Measurements from ENCODE around the gene KTN1. TPM values are rescaled to one million over a fixed set of nuclear protein-coding genes. Genes with fewer than 3 reads are reported as not detected.

KTN1 gene
- total RNA-seq, 2 experiments from 2014 or later: 85.8 to 93.3 TPM

DNA sequence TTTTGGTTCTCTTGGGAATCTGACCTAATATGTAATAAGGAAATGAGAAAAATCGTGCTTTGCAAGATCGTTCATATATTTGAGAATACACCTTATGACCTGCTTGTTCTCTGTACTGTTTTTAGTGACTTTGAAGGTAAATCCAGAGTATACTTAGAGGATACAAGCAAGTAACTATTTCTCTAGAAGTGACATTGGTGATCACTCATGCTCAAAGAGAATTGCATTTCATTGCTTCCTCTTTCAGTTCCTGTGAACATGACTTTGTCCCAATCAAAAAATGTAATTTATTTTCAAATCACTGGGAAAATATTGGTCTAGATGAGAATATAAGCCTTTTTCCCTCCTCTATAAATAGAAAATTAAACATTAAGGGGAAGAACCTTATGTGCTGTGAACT, 2.7 kb downstream of the KTN1 start:
- Mint-ChIP-seq H3K9me3 (no peaks in the 10 kb centered on the region), H3K27me3 (no peaks in the 10 kb centered on the region), H3K4me1 (peaks cover 51% of the 10 kb centered on the region), H3K27ac (no peak overlapping the region), H3K4me3 (no peak overlapping the region), H3K36me3 (ENCODE audit: low read depth) (no peaks in the 10 kb centered on the region)
- CTCF ChIA-PET: no interaction called here
- POLR2A ChIA-PET: no interaction called here
- no peak for DNase-seq

DNA sequence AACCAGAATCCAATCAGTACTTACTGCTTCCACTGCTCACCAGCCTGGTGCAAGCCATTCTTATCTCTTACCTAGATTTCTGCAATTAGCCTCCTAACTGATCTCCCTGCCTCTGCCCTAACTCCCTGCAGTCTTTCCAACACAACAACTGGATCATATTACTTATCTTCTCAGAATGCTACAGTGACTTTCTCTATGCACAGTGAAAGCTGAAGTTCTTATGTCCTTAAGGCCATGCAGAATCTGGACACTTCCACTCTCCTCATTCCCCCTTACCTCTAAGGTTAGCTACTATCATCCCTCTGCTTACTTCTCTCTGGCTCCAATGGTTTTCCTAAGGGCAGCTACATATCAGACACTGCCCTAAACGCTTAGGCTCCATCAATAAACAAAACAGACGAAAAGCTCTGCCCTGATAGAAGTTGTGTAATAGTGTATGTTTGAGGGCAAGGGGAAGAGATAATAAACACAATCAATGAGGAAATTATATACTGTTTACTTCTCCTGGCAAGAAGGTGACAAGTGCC, 4.0 kb downstream of the KTN1 start:
- POLR2A ChIA-PET: no interaction called here
- Mint-ChIP-seq H3K9me3 (no peaks in the 10 kb centered on the region), H3K4me1 (peaks cover 43% of the 10 kb centered on the region), H3K4me3 (no peak overlapping the region), H3K36me3 (ENCODE audit: low read depth) (no peaks in the 10 kb centered on the region), H3K27ac (no peak overlapping the region), H3K27me3 (no peaks in the 10 kb centered on the region)
- CTCF ChIA-PET: interaction anchor here (1.1 to 1.3 kb wide), 2 partner anchors 10 to 93 kb away, joined by 3 read pairs; no protein-coding TSS in a partner anchor
- DNase-seq: no peak

- no peak for DNase-seq
- ChIA-PET POLR2A (no interaction called here), CTCF (no interaction called here)
- H3K27ac Mint-ChIP-seq: no peak overlapping the region
- no peaks in the 10 kb centered on the region for H3K9me3 Mint-ChIP-seq
- H3K4me1 Mint-ChIP-seq: peaks cover 41% of the 10 kb centered on the region
- no peak overlapping the region for H3K4me3 Mint-ChIP-seq
- H3K27me3 Mint-ChIP-seq: no peaks in the 10 kb centered on the region
- H3K36me3 Mint-ChIP-seq (ENCODE audit: low read depth): peaks cover 2% of the 10 kb centered on the region
These were observed 5.8 kb downstream of the KTN1 start for GRCh38 chr14:55585854-55586253.

DNA sequence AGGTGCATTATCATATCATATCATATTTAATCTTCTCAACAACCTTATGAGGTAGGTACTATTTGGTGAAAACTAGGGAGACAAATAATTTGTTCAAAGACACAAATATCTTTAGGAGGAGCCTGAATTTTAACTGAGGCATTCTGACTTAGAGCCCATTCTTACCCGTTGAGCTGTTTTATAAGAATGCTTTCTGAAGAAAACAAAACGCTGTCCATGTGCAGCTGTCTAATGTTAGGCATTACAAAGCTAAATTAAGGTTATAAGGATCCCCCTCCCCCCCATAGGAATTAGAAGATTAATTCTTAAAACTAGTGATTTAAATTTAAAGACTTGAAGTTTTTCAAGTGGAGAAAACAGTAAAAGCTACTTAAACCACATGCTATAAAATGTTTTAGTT, 6.4 kb downstream of the KTN1 start:
- Mint-ChIP-seq H3K4me1 (peaks cover 37% of the 10 kb centered on the region), H3K27ac (no peak overlapping the region), H3K36me3 (ENCODE audit: low read depth) (peaks cover 2% of the 10 kb centered on the region), H3K27me3 (no peaks in the 10 kb centered on the region), H3K4me3 (no peak overlapping the region), H3K9me3 (no peaks in the 10 kb centered on the region)
- DNase-seq: no peak
- CTCF ChIA-PET: interaction anchor here (0.6 kb wide), 1 partner anchor 27 kb away, joined by 3 read pairs; no protein-coding TSS in a partner anchor
- POLR2A ChIA-PET: no interaction called here

- POLR2A ChIA-PET: no interaction called here
These were observed 7.8 kb downstream of the KTN1 start for GRCh38 chr14:55587847-55588246.

GRCh38 chr14:55588259-55588699, 8.3 kb downstream of the KTN1 start:
- Mint-ChIP-seq H3K27ac (no peak overlapping the region), H3K9me3 (no peaks in the 10 kb centered on the region), H3K4me1 (peaks cover 35% of the 10 kb centered on the region), H3K36me3 (ENCODE audit: low read depth) (peaks cover 8% of the 10 kb centered on the region), H3K4me3 (no peak overlapping the region), H3K27me3 (no peaks in the 10 kb centered on the region)
- DNase-seq: no peak
- POLR2A ChIA-PET: no interaction called here
- CTCF ChIA-PET: no interaction called here

More at GRCh38 chr14:55587847-55588246, 7.8 kb downstream of the KTN1 start:
- peaks cover 8% of the 10 kb centered on the region for H3K36me3 Mint-ChIP-seq (ENCODE audit: low read depth)
- no peak for DNase-seq
- CTCF ChIA-PET: no interaction called here
- peaks cover 37% of the 10 kb centered on the region for H3K4me1 Mint-ChIP-seq
- H3K9me3 Mint-ChIP-seq: no peaks in the 10 kb centered on the region
- no peaks in the 10 kb centered on the region for H3K27me3 Mint-ChIP-seq
- H3K27ac Mint-ChIP-seq: no peak overlapping the region
- no peak overlapping the region for H3K4me3 Mint-ChIP-seq

- Mint-ChIP-seq H3K9me3 (no peaks in the 10 kb centered on the region), H3K27me3 (no peaks in the 10 kb centered on the region), H3K4me3 (no peak overlapping the region), H3K36me3 (ENCODE audit: low read depth) (peaks cover 9% of the 10 kb centered on the region), H3K4me1 (peaks cover 37% of the 10 kb centered on the region), H3K27ac (no peak overlapping the region)
- ChIA-PET POLR2A (no interaction called here), CTCF (interaction anchor here (0.6 kb wide), 1 partner anchor 253 kb away, joined by 3 read pairs; no protein-coding TSS in a partner anchor)
- no peak for DNase-seq
These were observed 9.2 kb downstream of the KTN1 start for GRCh38 chr14:55589171-55589570.

GRCh38 chr14:55592436-55592835, 12.4 kb downstream of the KTN1 start:
- Mint-ChIP-seq H3K4me3 (no peak overlapping the region), H3K27ac (no peak overlapping the region), H3K27me3 (no peaks in the 10 kb centered on the region), H3K4me1 (peaks cover 23% of the 10 kb centered on the region), H3K9me3 (peaks cover 6% of the 10 kb centered on the region), H3K36me3 (ENCODE audit: low read depth) (peaks cover 28% of the 10 kb centered on the region)
- no peak for DNase-seq
- ChIA-PET CTCF (no interaction called here), POLR2A (no interaction called here)

DNA sequence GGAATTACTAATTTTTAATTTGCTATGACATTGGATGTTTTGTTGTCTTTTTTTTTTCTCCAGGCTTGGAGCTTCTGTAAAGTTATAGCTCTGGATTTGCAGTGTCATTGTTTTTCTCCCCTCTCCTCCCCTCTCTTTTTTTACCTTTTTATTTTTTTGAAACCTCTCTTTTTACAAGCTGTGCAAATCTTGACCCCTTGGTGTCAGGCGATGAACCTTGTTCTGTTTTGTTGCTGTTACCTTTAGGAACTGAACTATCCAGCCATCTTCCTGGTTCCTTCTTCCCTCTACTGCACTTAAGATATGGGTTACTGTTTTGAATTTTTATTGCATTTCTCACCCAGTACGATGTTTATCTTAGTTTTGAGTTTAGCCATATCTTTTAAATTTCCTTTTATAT, 13.7 kb downstream of the KTN1 start:
- CTCF ChIA-PET: interaction anchor here (0.6 to 1.1 kb wide), 3 partner anchors 10 to 404 kb away, joined by 3 to 5 read pairs (median 3); no protein-coding TSS in a partner anchor

GRCh38 chr14:55599250-55599879, 19.4 kb downstream of the KTN1 start:
- no peak overlapping the region for H3K4me3 Mint-ChIP-seq
- no peaks in the 10 kb centered on the region for H3K4me1 Mint-ChIP-seq
- CTCF ChIA-PET: no interaction called here
- H3K9me3 Mint-ChIP-seq: peaks cover 8% of the 10 kb centered on the region
- H3K36me3 Mint-ChIP-seq (ENCODE audit: low read depth): peaks cover 24% of the 10 kb centered on the region
- POLR2A ChIA-PET: no interaction called here
- H3K27ac Mint-ChIP-seq: no peak overlapping the region
- DNase-seq: no peak
- no peaks in the 10 kb centered on the region for H3K27me3 Mint-ChIP-seq

More for the DNA sequence above, 13.7 kb downstream of the KTN1 start:
- Mint-ChIP-seq H3K9me3 (peaks cover 6% of the 10 kb centered on the region), H3K27ac (no peak overlapping the region), H3K27me3 (no peaks in the 10 kb centered on the region), H3K4me1 (peaks cover 21% of the 10 kb centered on the region), H3K36me3 (ENCODE audit: low read depth) (peaks cover 28% of the 10 kb centered on the region), H3K4me3 (no peak overlapping the region)
- POLR2A ChIA-PET: no interaction called here
- DNase-seq: no peak

GRCh38 chr14:55600784-55601561, 21.0 kb downstream of the KTN1 start:
- ChIA-PET POLR2A (no interaction called here), CTCF (interaction anchor here (0.8 kb wide), 1 partner anchor 20 kb away, joined by 4 read pairs; no protein-coding TSS in a partner anchor)
- Mint-ChIP-seq H3K4me1 (no peaks in the 10 kb centered on the region), H3K36me3 (ENCODE audit: low read depth) (peaks cover 12% of the 10 kb centered on the region), H3K9me3 (peaks cover 8% of the 10 kb centered on the region), H3K27me3 (no peaks in the 10 kb centered on the region), H3K4me3 (no peak overlapping the region), H3K27ac (no peak overlapping the region)
- no peak for DNase-seq

- Mint-ChIP-seq H3K36me3 (ENCODE audit: low read depth) (peaks cover 8% of the 10 kb centered on the region), H3K4me1 (no peaks in the 10 kb centered on the region), H3K27me3 (no peaks in the 10 kb centered on the region), H3K4me3 (no peak overlapping the region), H3K9me3 (peaks cover 2% of the 10 kb centered on the region), H3K27ac (no peak overlapping the region)
- CTCF ChIA-PET: no interaction called here
- no peak for DNase-seq
- POLR2A ChIA-PET: no interaction called here
These were observed 23.5 kb downstream of the KTN1 start for GRCh38 chr14:55603401-55603953.

GRCh38 chr14:55604488-55604887, 24.5 kb downstream of the KTN1 start:
- ChIA-PET CTCF (interaction anchor here (1.5 kb wide), 1 partner anchor 9 kb away, joined by 5 read pairs; no protein-coding TSS in a partner anchor), POLR2A (no interaction called here)
- H3K27ac Mint-ChIP-seq: no peak overlapping the region
- no peaks in the 10 kb centered on the region for H3K27me3 Mint-ChIP-seq
- H3K36me3 Mint-ChIP-seq (ENCODE audit: low read depth): peaks cover 3% of the 10 kb centered on the region
- H3K4me1 Mint-ChIP-seq: peaks cover 1% of the 10 kb centered on the region
- DNase-seq: no peak
- H3K9me3 Mint-ChIP-seq: no peaks in the 10 kb centered on the region
- no peak overlapping the region for H3K4me3 Mint-ChIP-seq

All from activated CD4-positive, alpha-beta T cell treated with anti-CD3 and anti-CD28 coated beads, Interleukin-2, amount 10 ng/mL, durations not matched to agents 7 days and 5 days (primary cell).